Caco-2 (cell line): Measurements from ENCODE around the gene FGD5. TPM values are rescaled to one million over a fixed set of nuclear protein-coding genes. Genes with fewer than 3 reads are reported as not detected.

Experiments used
- BruUV-seq: library from RNA; stranded (reverse); fragments of 400-500 nt; replicated peaks from 2 replicates; lab custom pipeline; 2021; lab: Mats Ljungman, UMichigan
- CTCF ChIA-PET: fragments of 300-600 bp; sonication (Branson Sonifier 250); formaldehyde crosslinking; loops from one replicate; lab custom pipeline; 2022; ENCODE audit warnings: antibody characterized with exemption; lab: Charles Lee
- POLR2A ChIA-PET: fragments of 300-600 bp; sonication (Branson Sonifier 250); formaldehyde crosslinking; loops from one replicate; lab custom pipeline; 2022; ENCODE audit warnings: antibody characterized with exemption; lab: Charles Lee
- DNase-seq, 2 experiments: peaks; one replicate each; pipeline versions ENCODE4 v3.0.0 to v3.0.0-alpha.2; 2020 to 2022
- H3K27me3 ChIP-seq: replicated peaks from 2 replicates; pipeline ENCODE4 v1.6.0; 2011; ENCODE audit warnings: low read length; ENCODE audit not compliant: control insufficient read depth, insufficient read depth
- H3K36me3 ChIP-seq: 2 replicates; pipeline ENCODE4 v1.5.1; 2011; ENCODE audit warnings: low read length; ENCODE audit not compliant: control insufficient read depth, insufficient read depth
- H3K4me1 ChIP-seq: fragments of 250-450 bp; sonication (Bioruptor Pico); 2 replicates; pipeline ENCODE4 v1.5.1; 2020; ENCODE audit warnings: mild to moderate bottlenecking
- H3K4me3 ChIP-seq: 2 replicates; pipeline ENCODE4 v1.5.1; 2011; ENCODE audit warnings: low read depth, mild to moderate bottlenecking, control low read depth, low read length
- H3K9me3 ChIP-seq: fragments of 250-450 bp; sonication (Bioruptor Pico); 2 replicates; pipeline ENCODE4 v1.5.1; 2020; ENCODE audit warnings: mild to moderate bottlenecking, moderate library complexity
- H3K27ac Mint-ChIP-seq: one replicate; pipeline ENCODE4 v1.8.0; 2022; ENCODE audit warnings: mixed read lengths; ENCODE audit not compliant: unreplicated experiment
- H3K27me3 Mint-ChIP-seq: one replicate; pipeline ENCODE4 v1.8.0; 2022; ENCODE audit warnings: mixed read lengths; ENCODE audit not compliant: insufficient read depth, unreplicated experiment
- H3K36me3 Mint-ChIP-seq: one replicate; pipeline ENCODE4 v1.8.0; 2022; ENCODE audit warnings: mild to moderate bottlenecking, mixed read lengths; ENCODE audit not compliant: insufficient read depth, unreplicated experiment
- H3K4me1 Mint-ChIP-seq: one replicate; pipeline ENCODE4 v1.8.0; 2022; ENCODE audit warnings: low read depth, mixed read lengths; ENCODE audit not compliant: unreplicated experiment
- H3K4me3 Mint-ChIP-seq: one replicate; pipeline ENCODE4 v1.8.0; 2022; ENCODE audit warnings: mild to moderate bottlenecking, moderate library complexity, mixed read lengths; ENCODE audit not compliant: unreplicated experiment
- H3K9me3 Mint-ChIP-seq: one replicate; pipeline ENCODE4 v1.8.0; 2022; ENCODE audit warnings: mixed read lengths; ENCODE audit not compliant: unreplicated experiment
- intact Hi-C: fragments of 100-400 bp; cut with micrococcal nuclease; formaldehyde crosslinking; loops from one replicate; pipeline ENCODE4 v1.10.0; 2022; ENCODE audit not compliant: unreplicated experiment
- total RNA-seq: library from RNA; stranded (reverse); gene quantifications from 2 replicates; pipeline ENCODE4 v1.2.3, GENCODE V29; 2022
- TF ChIP-seq, protein P1 (sequence below), 2 experiments: fragments of 200-600 bp in 1 of 2; IDR thresholded peaks; 1 replicate in 1 of 2; 2 replicates in 1 of 2; pipeline versions ENCODE4 v1.5.1 to v1.8.0; 2011 to 2022; ENCODE audit warnings: antibody characterized with exemption in 1 of 2, control low read depth in 1 of 2, inconsistent platforms in 1 of 2, low read depth in 1 of 2, low read length in 1 of 2, mild to moderate bottlenecking in 1 of 2, moderate library complexity in 1 of 2; ENCODE audit not compliant: insufficient read depth in 1 of 2, severe bottlenecking in 1 of 2, unreplicated experiment in 1 of 2

The FGD5 gene
- total RNA-seq, 1 experiment from 2014 or later = 0.25 TPM

DNA sequence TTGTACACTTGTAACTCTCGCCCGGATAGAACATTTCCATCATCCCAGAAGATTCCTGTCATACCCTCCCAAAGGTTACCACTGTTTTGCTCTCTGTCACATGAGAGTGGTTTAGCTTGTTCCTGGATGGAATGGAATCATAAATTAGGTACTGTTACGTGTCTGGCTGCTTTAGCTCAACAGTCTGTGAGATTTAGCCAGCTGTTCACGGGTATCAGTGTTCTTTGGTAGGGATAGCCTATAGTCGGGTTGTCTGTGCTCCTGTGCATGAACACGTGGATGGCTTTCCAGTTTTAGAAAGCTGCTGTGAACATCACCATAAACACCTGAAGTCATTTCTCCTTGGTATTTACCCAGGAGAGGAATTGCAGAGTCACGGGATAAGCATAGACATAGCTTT, 70.4 kb downstream of the FGD5 start:
- BruUV-seq = no TSS peak
- Mint-ChIP-seq H3K36me3 (no peaks in the 10 kb centered on the region), H3K27ac (no peak overlapping the region)

DNA sequence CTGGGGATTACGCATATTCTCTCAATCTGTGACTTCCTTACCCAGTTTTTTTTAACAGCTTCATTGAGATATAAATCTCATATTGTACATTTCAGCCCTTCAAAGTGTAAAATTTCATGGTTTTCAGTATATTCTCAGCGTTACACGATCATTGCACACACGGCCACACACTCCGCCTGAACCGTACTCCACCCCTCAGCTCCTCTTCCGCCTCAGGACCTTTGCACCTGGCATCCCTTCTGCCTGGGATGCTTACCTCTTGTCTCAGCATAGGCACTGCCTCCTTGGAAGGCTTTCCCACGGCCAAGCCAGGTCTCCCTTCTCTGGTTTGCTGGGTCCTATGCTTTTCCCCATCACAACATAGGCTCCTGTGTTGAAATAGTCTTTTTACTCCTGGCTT, 71.2 kb downstream of the FGD5 start:
- ChIA-PET POLR2A (no interaction called here), CTCF (no interaction called here)
- H3K4me3 Mint-ChIP-seq = no peak overlapping the region
- no peak for DNase-seq
- H3K36me3 Mint-ChIP-seq = no peaks in the 10 kb centered on the region
- peaks cover 4% of the 10 kb centered on the region for H3K4me1 Mint-ChIP-seq
- H3K9me3 Mint-ChIP-seq = no peaks in the 10 kb centered on the region
- H3K27ac Mint-ChIP-seq = no peak overlapping the region
- no TSS peak for BruUV-seq
- H3K9me3 ChIP-seq = no peaks in the 10 kb centered on the region
- no peaks in the 10 kb centered on the region for H3K4me1 ChIP-seq
- intact Hi-C loops = no loop called here
- TF ChIP-seq, protein P1, sequence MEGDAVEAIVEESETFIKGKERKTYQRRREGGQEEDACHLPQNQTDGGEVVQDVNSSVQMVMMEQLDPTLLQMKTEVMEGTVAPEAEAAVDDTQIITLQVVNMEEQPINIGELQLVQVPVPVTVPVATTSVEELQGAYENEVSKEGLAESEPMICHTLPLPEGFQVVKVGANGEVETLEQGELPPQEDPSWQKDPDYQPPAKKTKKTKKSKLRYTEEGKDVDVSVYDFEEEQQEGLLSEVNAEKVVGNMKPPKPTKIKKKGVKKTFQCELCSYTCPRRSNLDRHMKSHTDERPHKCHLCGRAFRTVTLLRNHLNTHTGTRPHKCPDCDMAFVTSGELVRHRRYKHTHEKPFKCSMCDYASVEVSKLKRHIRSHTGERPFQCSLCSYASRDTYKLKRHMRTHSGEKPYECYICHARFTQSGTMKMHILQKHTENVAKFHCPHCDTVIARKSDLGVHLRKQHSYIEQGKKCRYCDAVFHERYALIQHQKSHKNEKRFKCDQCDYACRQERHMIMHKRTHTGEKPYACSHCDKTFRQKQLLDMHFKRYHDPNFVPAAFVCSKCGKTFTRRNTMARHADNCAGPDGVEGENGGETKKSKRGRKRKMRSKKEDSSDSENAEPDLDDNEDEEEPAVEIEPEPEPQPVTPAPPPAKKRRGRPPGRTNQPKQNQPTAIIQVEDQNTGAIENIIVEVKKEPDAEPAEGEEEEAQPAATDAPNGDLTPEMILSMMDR (IDR thresholded peaks at IDR 0.05; ENCODE audit: insufficient read depth in 1 of 2, low read depth in 1 of 2, low read length in 1 of 2, severe bottlenecking in 1 of 2, unreplicated experiment in 1 of 2) = no peak
- H3K4me3 ChIP-seq = no peak overlapping the region
- no peaks in the 10 kb centered on the region for H3K36me3 ChIP-seq
- H3K27me3 Mint-ChIP-seq = peaks cover 26% of the 10 kb centered on the region
- H3K27me3 ChIP-seq = no peaks in the 10 kb centered on the region; the same call in none of the 2 replicates

More for the DNA sequence above, 70.4 kb downstream of the FGD5 start:
- no peak for DNase-seq
- no peaks in the 10 kb centered on the region for H3K9me3 Mint-ChIP-seq
- Histone ChIP-seq H3K9me3 (no peaks in the 10 kb centered on the region), H3K4me3 (no peak overlapping the region), H3K27me3 (no peaks in the 10 kb centered on the region; the same call in none of the 2 replicates), H3K36me3 (no peaks in the 10 kb centered on the region), H3K4me1 (no peaks in the 10 kb centered on the region)
- intact Hi-C loops = no loop called here
- H3K4me1 Mint-ChIP-seq = peaks cover 5% of the 10 kb centered on the region
- CTCF ChIA-PET = no interaction called here
- no peak overlapping the region for H3K4me3 Mint-ChIP-seq
- H3K27me3 Mint-ChIP-seq = peaks cover 26% of the 10 kb centered on the region
- TF ChIP-seq, protein P1 (IDR thresholded peaks at IDR 0.05; ENCODE audit: insufficient read depth in 1 of 2, low read depth in 1 of 2, low read length in 1 of 2, severe bottlenecking in 1 of 2, unreplicated experiment in 1 of 2) = no peak
- POLR2A ChIA-PET = no interaction called here

DNA sequence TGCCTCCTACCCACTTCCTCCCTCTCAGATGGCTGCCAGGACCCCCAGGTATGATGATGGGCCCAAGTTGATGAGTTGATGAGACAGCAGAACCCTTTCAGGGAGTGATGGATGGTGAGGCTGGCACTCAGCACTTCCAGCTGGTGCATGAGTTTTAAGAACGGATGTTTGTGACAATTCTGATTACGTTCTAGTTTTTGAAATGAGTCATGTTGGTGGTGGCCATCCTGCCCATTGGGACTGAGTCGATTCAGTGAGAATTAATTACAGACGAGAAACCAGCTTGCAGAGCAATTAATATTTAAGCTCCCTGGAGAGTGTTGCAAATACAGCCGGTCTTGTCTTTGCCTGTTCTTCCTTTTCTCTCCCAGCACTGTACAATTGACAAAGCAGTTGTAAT, 71.7 kb downstream of the FGD5 start:
- H3K4me3 Mint-ChIP-seq = no peak overlapping the region
- H3K36me3 Mint-ChIP-seq = no peaks in the 10 kb centered on the region
- TF ChIP-seq, protein P1 (IDR thresholded peaks at IDR 0.05; ENCODE audit: insufficient read depth in 1 of 2, low read depth in 1 of 2, low read length in 1 of 2, severe bottlenecking in 1 of 2, unreplicated experiment in 1 of 2) = no peak
- H3K4me1 Mint-ChIP-seq = no peaks in the 10 kb centered on the region
- POLR2A ChIA-PET = no interaction called here
- DNase-seq = no peak
- intact Hi-C loops = no loop called here
- Histone ChIP-seq H3K27me3 (no peaks in the 10 kb centered on the region; the same call in none of the 2 replicates), H3K9me3 (no peaks in the 10 kb centered on the region), H3K4me1 (no peaks in the 10 kb centered on the region), H3K36me3 (no peaks in the 10 kb centered on the region), H3K4me3 (no peak overlapping the region)
- H3K9me3 Mint-ChIP-seq = no peaks in the 10 kb centered on the region
- no peak overlapping the region for H3K27ac Mint-ChIP-seq
- CTCF ChIA-PET = no interaction called here
- peaks cover 23% of the 10 kb centered on the region for H3K27me3 Mint-ChIP-seq
- no TSS peak for BruUV-seq
